ENCODE results near the gene GP2. TPM values are rescaled to one million over a fixed set of nuclear protein-coding genes. Genes with fewer than 3 reads are reported as not detected.

The GP2 gene
- total RNA-seq, 1 donor from 2014 or later = not detected

DNA sequence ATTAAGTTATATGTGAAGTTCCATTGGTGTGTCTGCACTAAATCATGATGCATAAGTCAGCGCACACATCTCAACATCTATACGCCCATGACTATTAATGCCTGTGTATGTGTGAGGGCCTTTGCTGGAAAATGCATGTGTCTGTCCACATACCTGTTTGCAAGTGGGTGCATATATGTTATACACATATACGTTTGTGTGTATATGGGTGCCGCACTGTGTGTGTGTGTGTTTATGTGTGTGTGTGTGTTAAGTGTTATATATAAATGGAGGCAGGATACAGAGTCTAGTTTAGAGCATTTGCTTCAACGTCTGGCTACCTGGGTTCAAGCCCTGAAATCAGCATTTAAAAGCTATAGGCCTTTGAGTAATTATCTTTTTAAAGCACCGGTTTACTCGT lies 19.5 kb downstream of the GP2 start:
- no peak for TF ChIP-seq CTCF (IDR thresholded peaks at IDR 0.05)
- H3K27me3 Mint-ChIP-seq = peaks cover 5% of the 10 kb centered on the region
- H3K4me1 Mint-ChIP-seq = no peaks in the 10 kb centered on the region
- intact Hi-C loops (cut with micrococcal nuclease) = no loop called here
- no peak overlapping the region for H3K4me3 Mint-ChIP-seq
- POLR2A ChIA-PET = no interaction called here
- H3K9me3 Mint-ChIP-seq = no peaks in the 10 kb centered on the region
- H3K27ac Mint-ChIP-seq = no peak overlapping the region
- DNase-seq (no peak), ATAC-seq (ENCODE audit: low read depth) (no peak)
- H3K36me3 Mint-ChIP-seq (ENCODE audit: low read depth) = no peaks in the 10 kb centered on the region
- CTCF ChIA-PET = no interaction called here

DNA sequence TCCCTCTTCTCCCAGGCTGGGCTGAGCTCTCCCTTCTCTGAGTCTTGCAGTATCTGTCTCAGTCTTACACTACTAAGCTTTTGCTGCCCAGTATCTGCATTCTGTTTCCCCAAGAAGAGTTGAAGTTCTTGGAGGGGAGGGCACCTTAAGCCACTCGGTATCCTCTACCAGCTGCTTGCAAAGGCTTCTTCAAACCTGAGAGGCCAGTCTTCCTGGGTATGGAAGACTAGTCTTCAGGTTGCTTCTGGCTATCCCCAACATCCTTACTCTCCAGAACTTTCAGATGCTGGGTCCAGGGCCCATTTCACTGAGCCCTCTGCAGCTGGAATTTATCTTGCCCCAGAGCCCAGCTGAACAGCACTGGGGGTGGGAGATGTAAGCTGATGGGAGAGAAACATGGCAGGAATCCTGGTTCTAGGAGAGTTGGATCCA lies 20.1 kb downstream of the GP2 start:
- Mint-ChIP-seq H3K36me3 (ENCODE audit: low read depth) (no peaks in the 10 kb centered on the region), H3K27me3 (peaks cover 5% of the 10 kb centered on the region), H3K9me3 (no peaks in the 10 kb centered on the region), H3K4me1 (no peaks in the 10 kb centered on the region), H3K27ac (no peak overlapping the region), H3K4me3 (no peak overlapping the region)
- ChIA-PET POLR2A (no interaction called here), CTCF (no interaction called here)
- intact Hi-C loops (cut with micrococcal nuclease) = no loop called here
- ATAC-seq (ENCODE audit: low read depth) (no peak), DNase-seq (no peak)
- no peak for TF ChIP-seq CTCF (IDR thresholded peaks at IDR 0.05)

GRCh38 chr16:20306401-20306800 lies 20.9 kb downstream of the GP2 start:
- no peak for TF ChIP-seq CTCF (IDR thresholded peaks at IDR 0.05)
- no peaks in the 10 kb centered on the region for H3K36me3 Mint-ChIP-seq (ENCODE audit: low read depth)
- ChIA-PET POLR2A (no interaction called here), CTCF (no interaction called here)
- peaks cover 3% of the 10 kb centered on the region for H3K27me3 Mint-ChIP-seq
- no peaks in the 10 kb centered on the region for H3K9me3 Mint-ChIP-seq
- H3K4me3 Mint-ChIP-seq = no peak overlapping the region
- intact Hi-C loops (cut with micrococcal nuclease) = no loop called here
- DNase-seq (no peak), ATAC-seq (ENCODE audit: low read depth) (no peak)
- no peak overlapping the region for H3K27ac Mint-ChIP-seq
- H3K4me1 Mint-ChIP-seq = no peaks in the 10 kb centered on the region

GRCh38 chr16:20303012-20303411 lies 24.3 kb downstream of the GP2 start:
- H3K4me1 Mint-ChIP-seq = no peaks in the 10 kb centered on the region
- H3K9me3 Mint-ChIP-seq = no peaks in the 10 kb centered on the region
- no peaks in the 10 kb centered on the region for H3K36me3 Mint-ChIP-seq (ENCODE audit: low read depth)
- TF ChIP-seq CTCF (IDR thresholded peaks at IDR 0.05) = no peak
- intact Hi-C loops (cut with micrococcal nuclease) = no loop called here
- no peak overlapping the region for H3K27ac Mint-ChIP-seq
- peaks cover 3% of the 10 kb centered on the region for H3K27me3 Mint-ChIP-seq
- CTCF ChIA-PET = no interaction called here
- no peak for ATAC-seq (ENCODE audit: low read depth)
- POLR2A ChIA-PET = no interaction called here
- no peak for DNase-seq
- H3K4me3 Mint-ChIP-seq = no peak overlapping the region

- no peak overlapping the region for H3K27ac Mint-ChIP-seq
- no peaks in the 10 kb centered on the region for H3K36me3 Mint-ChIP-seq (ENCODE audit: low read depth)
- TF ChIP-seq CTCF (IDR thresholded peaks at IDR 0.05) = no peak
- no peak for DNase-seq
- H3K9me3 Mint-ChIP-seq = no peaks in the 10 kb centered on the region
- H3K4me1 Mint-ChIP-seq = no peaks in the 10 kb centered on the region
- ChIA-PET POLR2A (no interaction called here), CTCF (interaction anchor here (1.0 kb wide), 1 partner anchor 395 kb away, joined by 4 read pairs; no protein-coding TSS in a partner anchor)
- no peak overlapping the region for H3K4me3 Mint-ChIP-seq
- intact Hi-C loops (cut with micrococcal nuclease) = no loop called here
- ATAC-seq (ENCODE audit: low read depth) = no peak
- peaks cover 3% of the 10 kb centered on the region for H3K27me3 Mint-ChIP-seq
These were observed 24.9 kb downstream of the GP2 start for GRCh38 chr16:20302389-20302788.

Data from activated B cell treated with CpG ODN at 0.5 μM for 24 hours (primary cell).